ENCODE measurements around the gene IGSF1. TPM values are rescaled to one million over a fixed set of nuclear protein-coding genes. Genes with fewer than 3 reads are reported as not detected.

The IGSF1 gene
- total RNA-seq, 4 donors from 2014 or later = 0.76 TPM; not detected in 3

DNA sequence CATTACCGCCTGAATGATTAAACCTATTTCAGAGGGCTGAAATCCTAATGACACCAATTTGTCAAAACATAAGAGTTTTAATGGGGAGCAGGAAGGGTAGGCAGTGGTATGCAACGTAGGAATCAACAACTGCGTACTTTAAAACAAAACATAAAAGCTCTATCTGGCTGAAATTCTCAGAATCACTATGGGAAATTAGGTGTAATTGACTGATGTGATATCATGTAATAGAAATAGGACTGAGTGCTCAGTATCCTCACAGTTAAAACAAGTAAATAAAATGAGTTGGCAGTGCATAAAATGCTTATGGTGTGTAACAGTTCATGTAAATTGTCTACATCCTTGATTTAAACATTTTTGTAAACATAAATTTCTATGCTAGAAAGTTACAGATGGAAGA is 13.6 kb upstream of the IGSF1 start:
- no peak for DNase-seq
- Histone ChIP-seq H3K27ac (no peak overlapping the region), H3K27me3 (no peaks in the 10 kb centered on the region), H3K36me3 (no peaks in the 10 kb centered on the region), H3K9me3 (no peaks in the 10 kb centered on the region), H3K4me3 (no peak overlapping the region), H3K4me1 (no peaks in the 10 kb centered on the region)
- WGBS, 2 donors = 62 to 64% methylated on average over 3 of the region's 3 CpGs
- intact Hi-C loops (cut with DNase I) = no loop called here
- TF ChIP-seq, protein P1, sequence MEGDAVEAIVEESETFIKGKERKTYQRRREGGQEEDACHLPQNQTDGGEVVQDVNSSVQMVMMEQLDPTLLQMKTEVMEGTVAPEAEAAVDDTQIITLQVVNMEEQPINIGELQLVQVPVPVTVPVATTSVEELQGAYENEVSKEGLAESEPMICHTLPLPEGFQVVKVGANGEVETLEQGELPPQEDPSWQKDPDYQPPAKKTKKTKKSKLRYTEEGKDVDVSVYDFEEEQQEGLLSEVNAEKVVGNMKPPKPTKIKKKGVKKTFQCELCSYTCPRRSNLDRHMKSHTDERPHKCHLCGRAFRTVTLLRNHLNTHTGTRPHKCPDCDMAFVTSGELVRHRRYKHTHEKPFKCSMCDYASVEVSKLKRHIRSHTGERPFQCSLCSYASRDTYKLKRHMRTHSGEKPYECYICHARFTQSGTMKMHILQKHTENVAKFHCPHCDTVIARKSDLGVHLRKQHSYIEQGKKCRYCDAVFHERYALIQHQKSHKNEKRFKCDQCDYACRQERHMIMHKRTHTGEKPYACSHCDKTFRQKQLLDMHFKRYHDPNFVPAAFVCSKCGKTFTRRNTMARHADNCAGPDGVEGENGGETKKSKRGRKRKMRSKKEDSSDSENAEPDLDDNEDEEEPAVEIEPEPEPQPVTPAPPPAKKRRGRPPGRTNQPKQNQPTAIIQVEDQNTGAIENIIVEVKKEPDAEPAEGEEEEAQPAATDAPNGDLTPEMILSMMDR (IDR thresholded peaks at IDR 0.05) = no peak
- no peak for TF ChIP-seq POLR2A (IDR thresholded peaks at IDR 0.05)

DNA sequence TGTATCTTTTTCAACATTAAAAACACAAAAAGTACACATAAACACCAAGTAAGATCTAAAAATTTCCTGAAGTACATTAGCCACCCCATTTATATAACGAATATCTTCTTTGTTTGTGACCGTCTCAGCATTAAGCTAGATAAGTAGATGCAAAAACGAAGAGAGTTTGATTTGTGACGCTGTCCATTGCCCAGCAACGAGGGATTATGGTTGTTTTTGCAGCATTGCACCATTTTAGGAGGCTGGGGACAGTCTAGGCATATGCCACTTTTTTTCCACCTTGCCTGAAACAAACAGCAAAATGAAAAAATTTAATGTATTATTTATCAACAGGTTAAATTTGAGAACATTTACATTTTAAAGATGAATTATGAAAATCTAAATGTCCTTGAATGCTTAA is 12.0 kb upstream of the IGSF1 start:
- intact Hi-C loops (cut with DNase I) = no loop called here
- no peak for DNase-seq
- Histone ChIP-seq H3K9me3 (no peaks in the 10 kb centered on the region), H3K4me1 (no peaks in the 10 kb centered on the region), H3K27me3 (no peaks in the 10 kb centered on the region), H3K27ac (no peak overlapping the region), H3K4me3 (no peak overlapping the region), H3K36me3 (no peaks in the 10 kb centered on the region)
- WGBS, 2 donors = 41 to 58% methylated on average over 5 of the region's 5 CpGs
- TF ChIP-seq, protein P1 (IDR thresholded peaks at IDR 0.05) = no peak
- TF ChIP-seq POLR2A (IDR thresholded peaks at IDR 0.05) = no peak

DNA sequence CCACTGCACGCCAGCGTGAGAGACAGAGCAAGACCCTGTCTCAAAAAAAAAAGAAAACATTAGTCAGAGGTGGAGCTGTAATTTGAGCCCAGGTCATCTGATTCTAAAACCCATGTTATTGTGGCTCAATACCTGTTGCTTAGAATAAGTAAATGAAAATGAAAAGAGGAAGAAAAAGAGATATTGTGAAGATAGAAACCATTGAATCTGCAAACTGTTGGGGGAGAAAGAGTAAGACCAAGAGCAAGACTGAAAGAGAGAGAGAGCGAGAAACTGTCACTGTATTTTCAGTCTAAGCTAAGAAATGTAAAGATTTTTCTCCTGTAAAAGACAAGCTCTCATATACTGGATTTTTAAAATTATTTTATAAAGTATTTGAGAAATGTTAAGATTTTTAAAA is 9.7 kb upstream of the IGSF1 start:
- 43 to 68% methylated on average over 2 to 3 of the region's 3 CpGs for WGBS, 2 donors
- Histone ChIP-seq H3K4me3 (no peak overlapping the region), H3K4me1 (no peaks in the 10 kb centered on the region), H3K9me3 (no peaks in the 10 kb centered on the region), H3K36me3 (no peaks in the 10 kb centered on the region), H3K27me3 (no peaks in the 10 kb centered on the region), H3K27ac (no peak overlapping the region)
- no peak for DNase-seq
- intact Hi-C loops (cut with DNase I) = no loop called here
- TF ChIP-seq POLR2A (IDR thresholded peaks at IDR 0.05) = no peak
- TF ChIP-seq, protein P1 (IDR thresholded peaks at IDR 0.05) = no peak

DNA sequence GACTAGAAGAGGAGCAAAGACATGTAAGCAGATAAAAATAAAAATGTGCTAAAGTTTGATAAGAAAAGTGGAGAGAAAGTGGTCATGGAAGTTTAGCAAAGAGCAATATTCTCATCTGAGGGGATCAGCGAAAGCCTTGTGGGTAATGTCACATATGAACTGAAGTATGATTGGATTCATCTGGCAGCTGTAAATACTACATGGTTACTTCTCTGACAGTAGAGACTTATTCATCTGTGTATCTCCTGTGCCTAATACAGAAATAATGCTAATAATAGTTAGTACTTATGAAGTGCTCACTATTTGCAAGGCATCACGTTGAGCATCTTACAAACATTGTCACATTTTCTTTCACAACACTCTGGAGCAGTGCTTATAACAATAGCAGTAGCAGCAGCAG is 8.9 kb upstream of the IGSF1 start:
- Histone ChIP-seq H3K36me3 (no peaks in the 10 kb centered on the region), H3K4me1 (no peaks in the 10 kb centered on the region), H3K27ac (no peak overlapping the region), H3K4me3 (no peak overlapping the region), H3K27me3 (no peaks in the 10 kb centered on the region), H3K9me3 (no peaks in the 10 kb centered on the region)
- TF ChIP-seq, protein P1 (IDR thresholded peaks at IDR 0.05) = no peak
- intact Hi-C loops (cut with DNase I) = no loop called here
- no peak for DNase-seq
- 70 to 89% methylated on average over 1 to 2 of the region's 2 CpGs for WGBS, 2 donors

DNA sequence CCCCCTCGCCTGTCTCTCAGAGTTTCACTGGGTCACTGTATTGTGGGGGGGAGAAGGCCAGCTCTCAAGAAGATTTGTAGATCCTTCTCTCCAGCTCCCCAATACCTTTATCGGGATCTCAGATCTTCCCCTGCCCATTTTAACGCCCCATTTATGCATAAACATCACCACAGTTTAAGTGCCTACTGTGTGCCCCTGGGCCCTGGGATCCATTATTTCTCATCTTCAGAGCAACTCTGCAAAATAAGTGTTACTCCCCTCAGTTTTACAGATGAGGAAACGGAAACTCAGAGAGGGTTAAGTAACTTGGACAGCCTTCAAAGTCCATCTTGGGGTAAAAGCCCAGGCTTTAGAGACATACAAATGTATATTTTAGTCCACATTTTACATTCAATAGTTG is 421 bp upstream of the IGSF1 start:
- H3K27ac ChIP-seq = no peak overlapping the region
- intact Hi-C loops (cut with DNase I) = no loop called here
- H3K4me1 ChIP-seq = peaks cover 0 to 6% (median 0%) of the 10 kb centered on the region in 3 donors
- H3K36me3 ChIP-seq = no peaks in the 10 kb centered on the region
- no peak for TF ChIP-seq POLR2A (IDR thresholded peaks at IDR 0.05)
- H3K4me3 ChIP-seq = peak overlapping the region in 1 of 4 donors; percentile 40
- no peaks in the 10 kb centered on the region for H3K9me3 ChIP-seq
- DNase-seq = no peak
- H3K27me3 ChIP-seq = no peaks in the 10 kb centered on the region
- 43 to 50% methylated on average over 2 to 3 of the region's 4 CpGs for WGBS, 2 donors

DNA sequence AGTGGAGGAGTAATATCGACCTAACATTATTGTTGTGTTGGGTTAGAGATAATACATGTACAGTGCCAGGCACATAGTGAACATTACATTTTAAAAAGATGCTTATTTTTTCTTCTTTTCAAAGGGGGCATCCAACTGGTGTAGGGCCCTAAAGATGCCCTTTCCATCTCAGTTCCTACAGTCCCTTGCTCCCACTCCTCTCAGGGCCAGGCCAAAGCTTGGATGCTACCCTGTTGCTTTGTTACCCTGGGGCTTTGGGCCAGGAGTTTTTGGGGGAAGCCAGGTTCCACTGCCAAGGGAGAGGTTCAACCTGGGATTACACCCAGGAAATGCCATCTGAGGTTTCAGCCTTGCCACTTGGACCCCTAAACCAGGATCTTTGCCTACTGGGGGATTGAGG is 918 bp downstream of the IGSF1 start:
- no peak for DNase-seq
- Histone ChIP-seq H3K36me3 (no peaks in the 10 kb centered on the region), H3K9me3 (no peaks in the 10 kb centered on the region), H3K4me3 (no peak overlapping the region), H3K4me1 (peaks cover 0 to 6% (median 0%) of the 10 kb centered on the region in 3 donors), H3K27ac (no peak overlapping the region), H3K27me3 (no peaks in the 10 kb centered on the region)
- WGBS, 2 donors = 85% methylated on average over 1 of the region's 1 CpG; no CpG with 5 or more reads in 1 of the 2 donors
- intact Hi-C loops (cut with DNase I) = no loop called here
- no peak for TF ChIP-seq POLR2A (IDR thresholded peaks at IDR 0.05)
- TF ChIP-seq, protein P1 (IDR thresholded peaks at IDR 0.05) = no peak

All from esophagus squamous epithelium (tissue), 5 donors.